Testis (tissue), 2 donors: ENCODE results near the gene CD164L2.

ENCODE experiments used
- CTCF ChIP-seq, 3 experiments: fragments of 450-650 bp in 2 of 3; fragments of 200-600 bp in 1 of 3; sonication (generic) in 1 of 3; IDR thresholded peaks; one replicate each; pipeline ENCODE4 v1.5.1; 2016 to 2019; ENCODE audit warnings: antibody characterized with exemption in 3 of 3, mild to moderate bottlenecking in 2 of 3, moderate library complexity in 1 of 3
- POLR2A ChIP-seq: fragments of 450-650 bp; IDR thresholded peaks from one replicate; pipeline ENCODE4 v1.6.1; 2017; ENCODE audit warnings: antibody characterized with exemption, mild to moderate bottlenecking, moderate library complexity

GRCh38 chr1:27430903-27431600 is 47.9 kb upstream of the CD164L2 start:
- TF ChIP-seq CTCF (IDR thresholded peaks at IDR 0.05) (peak in 1 of 3 experiments; percentile 18), POLR2A (no peak)
